Mesenchymal stem cell (in vitro differentiated cells and primary cell): ENCODE results near the gene RXFP2.

ENCODE experiments used
- DNase-seq: peaks from one replicate; pipeline ENCODE4 v3.0.0-alpha.2; 2013
- H2AFZ ChIP-seq: one replicate; pipeline ENCODE4 v1.6.1; 2013; ENCODE audit warnings: low read depth, mild to moderate bottlenecking, control low read depth, inconsistent platforms, low read length, moderate library complexity
- H2AK5ac ChIP-seq: 2 replicates; pipeline ENCODE4 v1.6.1; 2013; ENCODE audit warnings: low read length, moderate library complexity, mild to moderate bottlenecking, inconsistent platforms; ENCODE audit not compliant: severe bottlenecking
- H2BK120ac ChIP-seq: one replicate; pipeline ENCODE4 v1.6.1; 2013; ENCODE audit warnings: low read depth, mild to moderate bottlenecking, inconsistent platforms, low read length, moderate library complexity
- H2BK12ac ChIP-seq, 2 experiments: one replicate each; pipeline ENCODE4 v1.6.1; 2013; ENCODE audit warnings: inconsistent platforms in 2 of 2, low read length in 2 of 2, mild to moderate bottlenecking in 2 of 2, moderate library complexity in 2 of 2, control low read depth in 1 of 2
- H2BK15ac ChIP-seq: one replicate; pipeline ENCODE4 v1.6.1; 2013; ENCODE audit warnings: mild to moderate bottlenecking, low read depth, inconsistent platforms; ENCODE audit not compliant: poor library complexity, severe bottlenecking
- H2BK5ac ChIP-seq: 2 replicates; pipeline ENCODE4 v1.6.1; 2013; ENCODE audit warnings: low read depth, mild to moderate bottlenecking, low read length, control low read depth, inconsistent platforms; ENCODE audit not compliant: poor library complexity, severe bottlenecking
- H3K14ac ChIP-seq, 2 experiments: one replicate each; pipeline ENCODE4 v1.6.1; 2013; ENCODE audit warnings: inconsistent platforms in 2 of 2, low read length in 2 of 2, control low read depth in 1 of 2, mild to moderate bottlenecking in 1 of 2, moderate library complexity in 1 of 2
- H3K18ac ChIP-seq, 2 experiments: one replicate each; pipeline ENCODE4 v1.6.1; 2013; ENCODE audit warnings: inconsistent platforms in 2 of 2, low read length in 2 of 2, control low read depth in 1 of 2, low read depth in 1 of 2, mild to moderate bottlenecking in 1 of 2
- H3K23ac ChIP-seq, 2 experiments: one replicate each; pipeline ENCODE4 v1.6.1; 2013; ENCODE audit warnings: inconsistent platforms in 2 of 2, low read length in 2 of 2, mild to moderate bottlenecking in 2 of 2, moderate library complexity in 2 of 2, control low read depth in 1 of 2
- H3K27ac ChIP-seq: 2 replicates; pipeline ENCODE4 v1.5.1; 2013; ENCODE audit warnings: mild to moderate bottlenecking, moderate library complexity, low read length, control low read depth, inconsistent platforms; ENCODE audit not compliant: poor library complexity, severe bottlenecking
- H3K27me3 ChIP-seq, 2 experiments: 2 replicates each; pipeline versions ENCODE4 v1.6.1 to v1.7.0; 2013; ENCODE audit warnings: low read length in 2 of 2, mild to moderate bottlenecking in 2 of 2, moderate library complexity in 2 of 2, control low read depth in 1 of 2, inconsistent platforms in 1 of 2; ENCODE audit not compliant: control insufficient read depth in 1 of 2, insufficient read depth in 1 of 2
- H3K36me3 ChIP-seq, 2 experiments: 2 replicates each; pipeline versions ENCODE4 v1.6.1 to v1.7.0; 2013; ENCODE audit warnings: low read length in 2 of 2, control low read depth in 1 of 2, inconsistent platforms in 1 of 2, low read depth in 1 of 2, mild to moderate bottlenecking in 1 of 2; ENCODE audit not compliant: insufficient read depth in 2 of 2, control insufficient read depth in 1 of 2
- H3K4ac ChIP-seq, 2 experiments: one replicate each; pipeline ENCODE4 v1.6.1; 2013; ENCODE audit warnings: inconsistent platforms in 2 of 2, low read length in 2 of 2, mild to moderate bottlenecking in 2 of 2, moderate library complexity in 2 of 2, control low read depth in 1 of 2, low read depth in 1 of 2
- H3K4me1 ChIP-seq: 2 replicates; pipeline ENCODE4 v1.6.1; 2013; ENCODE audit warnings: low read depth, low read length, control low read depth; ENCODE audit not compliant: control insufficient read depth, insufficient read depth
- H3K4me2 ChIP-seq: 2 replicates; pipeline ENCODE4 v1.6.1; 2013; ENCODE audit warnings: low read length, mild to moderate bottlenecking, inconsistent platforms; ENCODE audit not compliant: poor library complexity, severe bottlenecking
- H3K4me3 ChIP-seq, 2 experiments: 2 replicates each; pipeline versions ENCODE4 v1.5.1 to v1.7.0; 2013; ENCODE audit warnings: low read length in 2 of 2, mild to moderate bottlenecking in 2 of 2, control low read depth in 1 of 2, low read depth in 1 of 2; ENCODE audit not compliant: insufficient read depth in 1 of 2
- H3K79me1 ChIP-seq: replicated peaks from 2 replicates; pipeline ENCODE4 v1.6.1; 2013; ENCODE audit warnings: mild to moderate bottlenecking, control low read depth, low read length, inconsistent platforms; ENCODE audit not compliant: poor library complexity, severe bottlenecking
- H3K9ac ChIP-seq: 2 replicates; pipeline ENCODE4 v1.7.0; 2013; ENCODE audit warnings: mild to moderate bottlenecking, low read length, moderate library complexity
- H3K9me3 ChIP-seq: 2 replicates; pipeline ENCODE4 v1.7.0; 2013; ENCODE audit warnings: mild to moderate bottlenecking, low read length; ENCODE audit not compliant: control insufficient read depth
- H4K8ac ChIP-seq: one replicate; pipeline ENCODE4 v1.6.1; 2013; ENCODE audit warnings: inconsistent platforms, mild to moderate bottlenecking, low read length, moderate library complexity
- H4K91ac ChIP-seq: one replicate; pipeline ENCODE4 v1.6.1; 2013; ENCODE audit warnings: mild to moderate bottlenecking, low read length, inconsistent platforms
- WGBS: methylation state at CpG from one replicate; pipeline ENCODE4 v1.1.7; 2013; ENCODE audit warnings: mixed read lengths; 5-methylcytosine and 5-hydroxymethylcytosine counted together

RXFP2 gene

GRCh38 chr13:31807090-31807541, 67.8 kb downstream of the RXFP2 start:
- no peak overlapping the region for H3K23ac ChIP-seq
- no peaks in the 10 kb centered on the region for H3K27me3 ChIP-seq
- no peak overlapping the region for H2BK12ac ChIP-seq
- no peak overlapping the region for H3K14ac ChIP-seq
- H2BK5ac ChIP-seq: no peak overlapping the region
- H2AK5ac ChIP-seq: no peak overlapping the region
- H3K18ac ChIP-seq: no peak overlapping the region
- no peaks in the 10 kb centered on the region for H3K36me3 ChIP-seq
- no peak overlapping the region for H3K4ac ChIP-seq
- H3K4me1 ChIP-seq: no peaks in the 10 kb centered on the region
- peaks cover 12% of the 10 kb centered on the region for H3K9me3 ChIP-seq
- no peaks in the 10 kb centered on the region for H3K79me1 ChIP-seq
- H4K8ac ChIP-seq: no peak overlapping the region
- WGBS: 63% methylated on average over 2 of the region's 2 CpGs
- H3K27ac ChIP-seq: no peak overlapping the region
- peak; percentile 26 for DNase-seq
- no peak overlapping the region for H3K4me2 ChIP-seq
- no peak overlapping the region for H2AFZ ChIP-seq
- no peak overlapping the region for H3K4me3 ChIP-seq
- H4K91ac ChIP-seq: no peak overlapping the region
- H3K9ac ChIP-seq: no peak overlapping the region
- H2BK15ac ChIP-seq: no peak overlapping the region
- no peak overlapping the region for H2BK120ac ChIP-seq

GRCh38 chr13:31814536-31814935, 75.2 kb downstream of the RXFP2 start:
- H3K9me3 ChIP-seq: peaks cover 49% of the 10 kb centered on the region
- no peak overlapping the region for H3K18ac ChIP-seq
- H4K8ac ChIP-seq: no peak overlapping the region
- no peak overlapping the region for H2BK15ac ChIP-seq
- H3K27ac ChIP-seq: no peak overlapping the region
- H2BK12ac ChIP-seq: no peak overlapping the region
- no peak overlapping the region for H2AFZ ChIP-seq
- H2BK5ac ChIP-seq: no peak overlapping the region
- H3K27me3 ChIP-seq: no peaks in the 10 kb centered on the region
- no peak overlapping the region for H3K4me3 ChIP-seq
- no peak for DNase-seq
- WGBS: 89% methylated on average over 3 of the region's 5 CpGs
- no peaks in the 10 kb centered on the region for H3K4me1 ChIP-seq
- no peak overlapping the region for H3K9ac ChIP-seq
- H3K79me1 ChIP-seq: no peaks in the 10 kb centered on the region
- no peak overlapping the region for H3K4ac ChIP-seq
- no peak overlapping the region for H3K14ac ChIP-seq
- no peak overlapping the region for H2AK5ac ChIP-seq
- no peak overlapping the region for H2BK120ac ChIP-seq
- no peak overlapping the region for H3K23ac ChIP-seq
- no peaks in the 10 kb centered on the region for H3K36me3 ChIP-seq
- H4K91ac ChIP-seq: no peak overlapping the region
- H3K4me2 ChIP-seq: no peak overlapping the region

DNA sequence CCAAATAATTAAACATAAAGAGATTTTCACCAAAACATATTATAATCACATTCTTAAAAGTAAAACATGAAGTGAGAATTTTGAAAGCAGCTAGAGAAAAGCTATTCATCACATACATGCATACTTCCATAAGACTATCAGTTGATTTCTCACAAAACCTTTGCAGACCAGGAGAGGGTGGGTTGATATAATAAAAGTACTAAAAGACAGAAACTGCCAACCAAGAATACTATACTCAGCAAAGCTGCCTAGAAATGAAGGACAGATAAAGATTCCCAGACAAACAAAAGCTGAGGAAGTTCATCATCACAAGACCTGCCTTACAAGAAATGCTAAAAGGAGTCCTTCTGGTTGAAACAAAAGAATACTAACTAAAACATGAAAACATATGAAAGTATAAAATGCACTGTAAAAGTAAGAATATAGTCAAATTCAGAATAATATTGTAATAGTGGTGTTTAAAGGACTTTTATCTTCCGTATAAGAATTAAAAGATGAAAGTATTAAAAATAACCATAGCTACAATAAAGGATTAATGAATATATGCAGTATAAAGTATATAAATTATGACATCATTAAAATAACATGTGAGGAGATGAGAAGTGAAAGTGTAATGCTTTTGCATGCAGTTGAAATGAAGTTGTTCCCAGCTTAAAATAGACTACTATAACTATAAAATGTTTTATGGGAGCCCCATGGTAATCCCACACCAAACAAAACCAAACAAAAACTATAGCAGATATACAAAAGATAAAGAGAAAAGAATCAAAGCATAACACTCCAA, 76.2 kb downstream of the RXFP2 start:
- Histone ChIP-seq H3K79me1 (no peaks in the 10 kb centered on the region), H2AK5ac (no peak overlapping the region), H3K27me3 (no peaks in the 10 kb centered on the region), H4K8ac (no peak overlapping the region), H2BK15ac (no peak overlapping the region), H3K4me1 (no peaks in the 10 kb centered on the region), H3K9ac (no peak overlapping the region), H2BK5ac (no peak overlapping the region), H3K4me2 (no peak overlapping the region), H2BK120ac (no peak overlapping the region), H2BK12ac (no peak overlapping the region), H3K36me3 (no peaks in the 10 kb centered on the region), H3K4me3 (no peak overlapping the region), H4K91ac (no peak overlapping the region), H3K18ac (no peak overlapping the region), H3K27ac (no peak overlapping the region), H3K14ac (no peak overlapping the region), H2AFZ (no peak overlapping the region), H3K4ac (no peak overlapping the region), H3K9me3 (peaks cover 40% of the 10 kb centered on the region), H3K23ac (no peak overlapping the region)
- DNase-seq: no peak
- no CpG with 5 or more reads among the region's 1 CpG for WGBS

GRCh38 chr13:31818236-31818635, 78.9 kb downstream of the RXFP2 start:
- peaks cover 37% of the 10 kb centered on the region for H3K9me3 ChIP-seq
- no peak overlapping the region for H2AFZ ChIP-seq
- no peaks in the 10 kb centered on the region for H3K27me3 ChIP-seq
- H3K14ac ChIP-seq: no peak overlapping the region
- H4K91ac ChIP-seq: no peak overlapping the region
- no peak overlapping the region for H4K8ac ChIP-seq
- no peaks in the 10 kb centered on the region for H3K4me1 ChIP-seq
- H2BK120ac ChIP-seq: no peak overlapping the region
- H2BK15ac ChIP-seq: no peak overlapping the region
- H2BK5ac ChIP-seq: no peak overlapping the region
- no peaks in the 10 kb centered on the region for H3K79me1 ChIP-seq
- no peaks in the 10 kb centered on the region for H3K36me3 ChIP-seq
- no peak for DNase-seq
- no peak overlapping the region for H3K18ac ChIP-seq
- no peak overlapping the region for H3K9ac ChIP-seq
- H3K4ac ChIP-seq: no peak overlapping the region
- no peak overlapping the region for H2AK5ac ChIP-seq
- no peak overlapping the region for H3K4me2 ChIP-seq
- H3K4me3 ChIP-seq: no peak overlapping the region
- no peak overlapping the region for H3K23ac ChIP-seq
- H2BK12ac ChIP-seq: no peak overlapping the region
- no peak overlapping the region for H3K27ac ChIP-seq
